Hepatocyte (in vitro differentiated cells): ENCODE data around the gene SEC24D.

Experiments used
- EZH2 ChIP-seq: fragments of 200-600 bp; sonication (generic); IDR thresholded peaks from 2 replicates; pipeline ENCODE4 v1.6.1; 2016; ENCODE audit warnings: antibody characterized with exemption, mild to moderate bottlenecking, borderline replicate concordance
- EZH2phosphoT487 ChIP-seq: fragments of 200-600 bp; sonication (generic); IDR thresholded peaks from one replicate; pipeline ENCODE4 v1.6.1; 2018; ENCODE audit warnings: antibody characterized with exemption, mild to moderate bottlenecking, low read depth, moderate library complexity; ENCODE audit not compliant: unreplicated experiment, severe bottlenecking
- TF ChIP-seq, protein P1 (sequence below): fragments of 200-600 bp; sonication (generic); IDR thresholded peaks from 2 replicates; pipeline ENCODE4 v1.5.1; 2016; ENCODE audit warnings: antibody characterized with exemption, mild to moderate bottlenecking; ENCODE audit not compliant: poor library complexity

DNA sequence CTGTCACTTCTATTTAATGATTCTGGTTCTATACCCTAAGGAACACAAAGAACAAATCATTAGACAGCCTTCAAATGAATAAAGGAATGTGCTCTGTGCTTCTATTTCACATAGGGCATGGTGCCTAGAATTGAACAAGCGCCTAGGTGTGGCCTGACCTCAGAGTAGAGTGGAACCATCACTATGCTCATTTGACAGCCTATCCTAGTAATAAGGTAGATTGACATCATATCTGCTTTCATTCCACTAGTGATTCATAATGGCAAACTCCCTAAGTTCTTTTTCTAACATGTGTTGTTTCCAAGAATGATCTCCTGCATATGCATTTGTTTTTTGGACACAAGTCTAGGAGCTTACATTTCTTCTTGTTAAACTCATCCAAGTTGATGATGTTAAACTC, 114.2 kb downstream of the SEC24D start:
- TF ChIP-seq EZH2phosphoT487 (no peak), EZH2 (no peak)
- TF ChIP-seq, protein P1, sequence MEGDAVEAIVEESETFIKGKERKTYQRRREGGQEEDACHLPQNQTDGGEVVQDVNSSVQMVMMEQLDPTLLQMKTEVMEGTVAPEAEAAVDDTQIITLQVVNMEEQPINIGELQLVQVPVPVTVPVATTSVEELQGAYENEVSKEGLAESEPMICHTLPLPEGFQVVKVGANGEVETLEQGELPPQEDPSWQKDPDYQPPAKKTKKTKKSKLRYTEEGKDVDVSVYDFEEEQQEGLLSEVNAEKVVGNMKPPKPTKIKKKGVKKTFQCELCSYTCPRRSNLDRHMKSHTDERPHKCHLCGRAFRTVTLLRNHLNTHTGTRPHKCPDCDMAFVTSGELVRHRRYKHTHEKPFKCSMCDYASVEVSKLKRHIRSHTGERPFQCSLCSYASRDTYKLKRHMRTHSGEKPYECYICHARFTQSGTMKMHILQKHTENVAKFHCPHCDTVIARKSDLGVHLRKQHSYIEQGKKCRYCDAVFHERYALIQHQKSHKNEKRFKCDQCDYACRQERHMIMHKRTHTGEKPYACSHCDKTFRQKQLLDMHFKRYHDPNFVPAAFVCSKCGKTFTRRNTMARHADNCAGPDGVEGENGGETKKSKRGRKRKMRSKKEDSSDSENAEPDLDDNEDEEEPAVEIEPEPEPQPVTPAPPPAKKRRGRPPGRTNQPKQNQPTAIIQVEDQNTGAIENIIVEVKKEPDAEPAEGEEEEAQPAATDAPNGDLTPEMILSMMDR, result no peak
